MCF 10A (cell line): ENCODE results near the gene KCNA10. TPM values are rescaled to one million over a fixed set of nuclear protein-coding genes. Genes with fewer than 3 reads are reported as not detected.

Experiments used
- BruUV-seq: library from RNA; stranded (reverse); fragments of 400-500 nt; replicated peaks from 2 replicates; lab custom pipeline; 2021; lab: Mats Ljungman, UMichigan
- CTCF ChIA-PET: fragments of 300-600 bp; sonication (Branson Sonifier 250); formaldehyde crosslinking; extraction: SDS; loops from one replicate; lab custom pipeline; 2021; ENCODE audit warnings: antibody characterized with exemption, inconsistent platforms; lab: Yijun Ruan, JAX
- POLR2A ChIA-PET: fragments of 300-600, 350-650 bp; sonication (Branson Sonifier 250); formaldehyde crosslinking; extraction: SDS; loops from one replicate; lab custom pipeline; 2020; ENCODE audit warnings: antibody characterized with exemption, inconsistent platforms; lab: Yijun Ruan, JAX
- DNase-seq: peaks from one replicate; pipeline ENCODE4 v3.0.0-alpha.2; 2018; ENCODE audit not compliant: unreplicated experiment
- H3K27ac Mint-ChIP-seq: one replicate; pipeline ENCODE4 v1.8.0; 2022; ENCODE audit warnings: mild to moderate bottlenecking, low read depth, mixed read lengths; ENCODE audit not compliant: unreplicated experiment
- H3K27me3 Mint-ChIP-seq: one replicate; pipeline ENCODE4 v1.8.0; 2022; ENCODE audit warnings: mixed read lengths; ENCODE audit not compliant: insufficient read depth, unreplicated experiment
- H3K36me3 Mint-ChIP-seq: one replicate; pipeline ENCODE4 v1.8.0; 2022; ENCODE audit warnings: mild to moderate bottlenecking, moderate library complexity, mixed read lengths; ENCODE audit not compliant: insufficient read depth, unreplicated experiment
- H3K4me1 Mint-ChIP-seq: one replicate; pipeline ENCODE4 v1.8.0; 2022; ENCODE audit warnings: mixed read lengths; ENCODE audit not compliant: insufficient read depth, unreplicated experiment
- H3K4me3 Mint-ChIP-seq: one replicate; pipeline ENCODE4 v1.8.0; 2022; ENCODE audit warnings: mild to moderate bottlenecking, moderate library complexity, mixed read lengths; ENCODE audit not compliant: unreplicated experiment
- H3K9me3 Mint-ChIP-seq: one replicate; pipeline ENCODE4 v1.8.0; 2022; ENCODE audit warnings: mixed read lengths; ENCODE audit not compliant: unreplicated experiment
- CTCF ChIP-seq: fragments of 200-600 bp; IDR thresholded peaks from one replicate; pipeline ENCODE4 v1.8.0; 2022; ENCODE audit warnings: antibody characterized with exemption, mild to moderate bottlenecking; ENCODE audit not compliant: unreplicated experiment
- intact Hi-C: fragments of 100-400 bp; cut with micrococcal nuclease; formaldehyde crosslinking; loops from 2 replicates; pipeline ENCODE4 v1.14.1; 2022
- total RNA-seq: library from RNA; stranded (reverse); gene quantifications from 2 replicates; pipeline ENCODE4 v1.2.3, GENCODE V29; 2022

Gene KCNA10
- total RNA-seq, 1 experiment from 2014 or later: not detected

- H3K27ac Mint-ChIP-seq: no peak overlapping the region
- H3K4me3 Mint-ChIP-seq: no peak overlapping the region
- H3K36me3 Mint-ChIP-seq: no peaks in the 10 kb centered on the region
- TF ChIP-seq CTCF: no peak
- no peak for DNase-seq
- H3K27me3 Mint-ChIP-seq: peaks cover 37% of the 10 kb centered on the region
- H3K9me3 Mint-ChIP-seq: no peaks in the 10 kb centered on the region
- intact Hi-C loops: no loop called here
- no TSS peak for BruUV-seq
- ChIA-PET CTCF (interaction anchor here (0.8 to 6.4 kb wide), 5 partner anchors 7 to 191 kb away, joined by 3 to 35 read pairs (median 5); no protein-coding TSS in a partner anchor), POLR2A (no interaction called here)
- no peaks in the 10 kb centered on the region for H3K4me1 Mint-ChIP-seq
Observed at GRCh38 chr1:110503471-110503870, 15.5 kb downstream of the KCNA10 start.

- intact Hi-C loops: no loop called here
- CTCF ChIA-PET: interaction anchor here (0.9 to 1.9 kb wide), 4 partner anchors 42 to 299 kb away, joined by 3 to 7 read pairs (median 3); no protein-coding TSS in a partner anchor
Observed at GRCh38 chr1:110502402-110503151, 16.4 kb downstream of the KCNA10 start.

GRCh38 chr1:110501488-110502132 is 17.4 kb downstream of the KCNA10 start:
- CTCF ChIA-PET: interaction anchor here (1.0 to 1.9 kb wide), 3 partner anchors 41 to 298 kb away, joined by 3 to 7 read pairs (median 3); no protein-coding TSS in a partner anchor
- H3K27ac Mint-ChIP-seq: no peak overlapping the region
- H3K36me3 Mint-ChIP-seq: no peaks in the 10 kb centered on the region

More at GRCh38 chr1:110502402-110503151, 16.4 kb downstream of the KCNA10 start:
- peaks cover 37% of the 10 kb centered on the region for H3K27me3 Mint-ChIP-seq
- no peak overlapping the region for H3K27ac Mint-ChIP-seq
- no peaks in the 10 kb centered on the region for H3K36me3 Mint-ChIP-seq
- BruUV-seq: no TSS peak
- no peaks in the 10 kb centered on the region for H3K9me3 Mint-ChIP-seq
- no peaks in the 10 kb centered on the region for H3K4me1 Mint-ChIP-seq
- POLR2A ChIA-PET: no interaction called here
- TF ChIP-seq CTCF: no peak
- no peak for DNase-seq
- H3K4me3 Mint-ChIP-seq: no peak overlapping the region

More at GRCh38 chr1:110501488-110502132, 17.4 kb downstream of the KCNA10 start:
- Mint-ChIP-seq H3K4me1 (no peaks in the 10 kb centered on the region), H3K27me3 (peaks cover 31% of the 10 kb centered on the region), H3K9me3 (no peaks in the 10 kb centered on the region), H3K4me3 (no peak overlapping the region)
- no peak for TF ChIP-seq CTCF
- intact Hi-C loops: no loop called here
- no TSS peak for BruUV-seq
- POLR2A ChIA-PET: no interaction called here
- DNase-seq: no peak
